PFSK-1 (cell line): Measurements from ENCODE around the gene PRKACA.

Experiments
- FOXP2 ChIP-seq: optimal IDR thresholded peaks from 2 replicates; pipeline ENCODE3; 2011; ENCODE audit warnings: borderline replicate concordance, control low read depth, inconsistent platforms; ENCODE audit not compliant: insufficient read depth; ENCODE audit errors: extremely low read length, extremely low read depth
- POLR2AphosphoS5 ChIP-seq: IDR thresholded peaks from 2 replicates; pipeline ENCODE4 v1.6.1; 2012; ENCODE audit warnings: low read depth, mild to moderate bottlenecking, control low read depth, low read length, moderate library complexity
- REST ChIP-seq, 2 experiments: IDR thresholded peaks; 2 replicates each; pipeline versions ENCODE4 v1.6.1 to v1.8.0; 2011 to 2012; ENCODE audit warnings: low read depth in 2 of 2, low read length in 2 of 2, control low read depth in 1 of 2, inconsistent platforms in 1 of 2, mild to moderate bottlenecking in 1 of 2, moderate library complexity in 1 of 2; ENCODE audit not compliant: insufficient read depth in 1 of 2
- SIN3A ChIP-seq: IDR thresholded peaks from 2 replicates; pipeline ENCODE4 v1.6.1; 2012; ENCODE audit warnings: mild to moderate bottlenecking, low read length, moderate library complexity, borderline replicate concordance; ENCODE audit not compliant: insufficient read depth
- TAF1 ChIP-seq: IDR thresholded peaks from 2 replicates; pipeline ENCODE4 v1.6.1; 2012; ENCODE audit warnings: low read length, control low read depth, borderline replicate concordance; ENCODE audit not compliant: insufficient read depth

Gene PRKACA

GRCh38 chr19:14054721-14055120 is 62.8 kb downstream of the PRKACA start:
- TF ChIP-seq REST (IDR thresholded peaks at IDR 0.05; ENCODE audit: insufficient read depth in 1 of 2, low read depth in 2 of 2, low read length in 2 of 2), result no peak

GRCh38 chr19:14054099-14054498 is 63.5 kb downstream of the PRKACA start:
- TF ChIP-seq REST (IDR thresholded peaks at IDR 0.05; ENCODE audit: insufficient read depth in 1 of 2, low read depth in 2 of 2, low read length in 2 of 2) (no peak), POLR2AphosphoS5 (no peak), TAF1 (no peak), FOXP2 (no peak), SIN3A (no peak)

- TF ChIP-seq POLR2AphosphoS5 (no peak), FOXP2 (no peak), TAF1 (no peak), SIN3A (no peak), REST (IDR thresholded peaks at IDR 0.05; ENCODE audit: insufficient read depth in 1 of 2, low read depth in 2 of 2, low read length in 2 of 2) (no peak)
Measured at GRCh38 chr19:14053500-14053899, 64.1 kb downstream of the PRKACA start.

GRCh38 chr19:14053032-14053431 is 64.5 kb downstream of the PRKACA start:
- TF ChIP-seq REST (IDR thresholded peaks at IDR 0.05; ENCODE audit: insufficient read depth in 1 of 2, low read depth in 2 of 2, low read length in 2 of 2) (no peak), FOXP2 (no peak), TAF1 (no peak), POLR2AphosphoS5 (no peak), SIN3A (no peak)

- TF ChIP-seq SIN3A, result no peak
- TF ChIP-seq FOXP2, result no peak
- no peak for TF ChIP-seq REST (IDR thresholded peaks at IDR 0.05; ENCODE audit: insufficient read depth in 1 of 2, low read depth in 2 of 2, low read length in 2 of 2)
- TF ChIP-seq TAF1, result no peak
- no peak for TF ChIP-seq POLR2AphosphoS5
Measured at GRCh38 chr19:14052470-14052869, 65.1 kb downstream of the PRKACA start.
